PC-9 (cell line): ENCODE measurements around the gene PDE4D. TPM values are rescaled to one million over a fixed set of nuclear protein-coding genes. Genes with fewer than 3 reads are reported as not detected.
"Not testable (repeated sequence)": the region's sequence is repeated elsewhere in the genome, so short reads cannot be mapped to it uniquely, and the experiment has no call there.

Experiments used
- BruUV-seq: library from RNA; stranded (reverse); fragments of 400-500 nt; replicated peaks from 2 replicates; lab custom pipeline; 2021; lab: Mats Ljungman, UMichigan
- CTCF ChIA-PET: fragments of 300-600 bp; sonication (Branson Sonifier 250); formaldehyde crosslinking; loops from one replicate; lab custom pipeline; 2022; ENCODE audit warnings: antibody characterized with exemption; lab: Charles Lee
- POLR2A ChIA-PET: fragments of 300-600 bp; sonication (Branson Sonifier 250); formaldehyde crosslinking; loops from one replicate; lab custom pipeline; 2022; ENCODE audit warnings: antibody characterized with exemption; ENCODE audit not compliant: unreplicated experiment; lab: Charles Lee
- DNase-seq, 2 experiments: peaks; one replicate each; pipeline versions ENCODE4 v3.0.0 to v3.0.0-alpha.2; 2015 to 2022; ENCODE audit warnings: mixed read lengths in 1 of 2
- H2AFZ ChIP-seq: fragments of 200-600 bp; sonication (generic); 2 replicates; pipeline ENCODE4 v1.8.1; 2017; ENCODE audit warnings: antibody characterized with exemption
- H3F3A ChIP-seq: fragments of 200-600 bp; sonication (generic); 2 replicates; pipeline ENCODE4 v1.8.1; 2017; ENCODE audit warnings: antibody characterized with exemption, mild to moderate bottlenecking, low read depth; ENCODE audit not compliant: insufficient read depth
- H3K27ac ChIP-seq: fragments of 200-600 bp; sonication (generic); 2 replicates; pipeline ENCODE4 v1.6.1; 2016; ENCODE audit warnings: mixed run types
- H3K27me3 ChIP-seq: fragments of 200-600 bp; sonication (generic); 2 replicates; pipeline ENCODE4 v1.6.1; 2016; ENCODE audit warnings: low read depth, mixed run types; ENCODE audit not compliant: insufficient read depth
- H3K36me3 ChIP-seq: fragments of 200-600 bp; sonication (generic); 2 replicates; pipeline ENCODE4 v1.6.1; 2016; ENCODE audit warnings: low read depth, mixed run types
- H3K4me1 ChIP-seq: fragments of 200-600 bp; sonication (generic); replicated peaks from 2 replicates; pipeline ENCODE4 v1.6.1; 2016; ENCODE audit warnings: mixed run types; ENCODE audit not compliant: insufficient read depth
- H3K4me2 ChIP-seq: fragments of 200-600 bp; sonication (generic); 2 replicates; pipeline ENCODE4 v1.6.1; 2017; ENCODE audit warnings: mixed run types
- H3K4me3 ChIP-seq: fragments of 200-600 bp; sonication (generic); 2 replicates; pipeline ENCODE4 v1.6.1; 2016; ENCODE audit warnings: mixed run types
- H3K79me2 ChIP-seq: fragments of 200-600 bp; sonication (generic); 2 replicates; pipeline ENCODE4 v1.6.1; 2017; ENCODE audit warnings: low read depth, mixed run types
- H3K9me2 ChIP-seq: fragments of 200-600 bp; sonication (generic); 2 replicates; pipeline ENCODE4 v1.8.1; 2017; ENCODE audit warnings: mild to moderate bottlenecking; ENCODE audit not compliant: insufficient read depth
- H3K9me3 ChIP-seq: fragments of 200-600 bp; sonication (generic); 2 replicates; pipeline ENCODE4 v1.8.1; 2016; ENCODE audit warnings: low read depth; ENCODE audit not compliant: insufficient read depth
- H4K20me1 ChIP-seq: fragments of 200-600 bp; sonication (generic); 2 replicates; pipeline ENCODE4 v1.8.1; 2017; ENCODE audit not compliant: insufficient read depth
- EZH2 ChIP-seq: fragments of 200-600 bp; sonication (generic); IDR thresholded peaks from 2 replicates; pipeline ENCODE4 v1.8.0; 2017; ENCODE audit warnings: antibody characterized with exemption, low read depth
- intact Hi-C: fragments of 100-400 bp; cut with micrococcal nuclease; formaldehyde crosslinking; loops from one replicate; pipeline ENCODE4 v1.10.0; 2022; ENCODE audit not compliant: unreplicated experiment
- total RNA-seq: library from RNA; stranded (reverse); gene quantifications from 2 replicates; pipeline ENCODE4 v1.2.3, GENCODE V29; 2021
- TF ChIP-seq, protein P1 (sequence below): fragments of 200-600 bp; sonication (generic); conservative IDR thresholded peaks from 2 replicates; pipeline ENCODE4 v1.6.1; 2017; ENCODE audit warnings: mixed run types, antibody characterized with exemption, mild to moderate bottlenecking, moderate library complexity

The PDE4D gene
- total RNA-seq, 1 experiment from 2014 or later = 9.8 TPM

DNA sequence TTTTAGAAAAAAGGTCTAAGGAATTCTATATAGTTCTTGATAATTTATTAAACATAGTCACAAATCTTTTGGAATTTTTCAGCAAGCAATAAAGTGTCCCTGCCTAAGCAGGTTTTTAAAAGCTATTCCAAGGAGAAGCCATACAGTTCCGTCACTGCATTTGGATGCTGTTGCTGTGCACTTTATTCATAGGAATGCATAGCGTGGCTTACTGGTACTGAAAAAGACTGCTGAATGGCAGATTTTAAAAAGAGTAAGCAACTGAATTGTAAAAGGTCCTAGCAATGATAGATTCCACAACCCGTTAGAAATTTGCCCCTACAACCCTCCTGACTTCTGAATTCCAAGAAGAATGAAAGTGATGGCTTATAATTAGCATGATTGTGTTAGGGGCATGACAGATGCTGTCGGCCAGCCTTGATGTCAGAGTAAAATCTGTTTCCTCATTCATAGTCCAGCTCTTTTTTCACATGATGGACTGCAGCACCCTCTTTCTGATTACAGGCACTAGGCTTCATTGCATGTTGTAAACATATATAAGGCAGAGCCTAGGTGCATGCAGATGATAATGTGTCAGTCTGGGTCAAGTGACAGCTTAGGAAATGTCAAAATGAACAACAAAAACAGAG is 227.0 kb downstream of the PDE4D start:
- intact Hi-C loops = no loop called here
- CTCF ChIA-PET = no interaction called here

DNA sequence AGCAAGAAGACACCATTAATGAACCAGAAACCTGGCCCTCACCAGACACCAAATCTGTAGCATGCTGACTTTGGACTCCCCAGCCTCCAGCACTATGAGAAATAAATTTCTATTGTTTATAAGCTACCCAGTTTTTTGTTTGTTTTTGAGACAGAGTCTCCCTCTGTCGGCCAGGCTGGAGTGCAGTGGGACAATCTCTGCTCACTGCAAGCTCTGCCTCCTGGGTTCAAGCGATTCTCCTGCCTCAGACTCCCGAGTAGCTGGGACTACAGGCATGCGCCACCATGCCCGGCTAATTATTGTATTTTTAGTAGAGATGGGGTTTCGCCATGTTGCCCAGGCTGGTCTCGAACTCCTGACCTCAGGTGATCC is 227.7 kb downstream of the PDE4D start:
- H3K4me3 ChIP-seq, H3F3A ChIP-seq, H3K4me1 ChIP-seq, H3K27ac ChIP-seq, H3K79me2 ChIP-seq, BruUV-seq, DNase-seq, H3K4me2 ChIP-seq, CTCF ChIA-PET, H3K27me3 ChIP-seq, H2AFZ ChIP-seq, H3K9me3 ChIP-seq, H4K20me1 ChIP-seq, intact Hi-C loops, POLR2A ChIA-PET, H3K36me3 ChIP-seq, H3K9me2 ChIP-seq: not testable (repeated sequence)

More for the DNA sequence above, 227.0 kb downstream of the PDE4D start:
- POLR2A ChIA-PET = no interaction called here
- H3K9me3 ChIP-seq = no peaks in the 10 kb centered on the region
- H3K27me3 ChIP-seq = no peaks in the 10 kb centered on the region
- H3F3A ChIP-seq = no peaks in the 10 kb centered on the region
- peaks cover 3% of the 10 kb centered on the region for H3K4me1 ChIP-seq
- no peak overlapping the region for H2AFZ ChIP-seq
- no peak overlapping the region for H3K4me2 ChIP-seq
- no peak for DNase-seq
- H3K36me3 ChIP-seq = no peaks in the 10 kb centered on the region
- no peaks in the 10 kb centered on the region for H3K79me2 ChIP-seq
- no peak for TF ChIP-seq EZH2
- TF ChIP-seq, protein P1, sequence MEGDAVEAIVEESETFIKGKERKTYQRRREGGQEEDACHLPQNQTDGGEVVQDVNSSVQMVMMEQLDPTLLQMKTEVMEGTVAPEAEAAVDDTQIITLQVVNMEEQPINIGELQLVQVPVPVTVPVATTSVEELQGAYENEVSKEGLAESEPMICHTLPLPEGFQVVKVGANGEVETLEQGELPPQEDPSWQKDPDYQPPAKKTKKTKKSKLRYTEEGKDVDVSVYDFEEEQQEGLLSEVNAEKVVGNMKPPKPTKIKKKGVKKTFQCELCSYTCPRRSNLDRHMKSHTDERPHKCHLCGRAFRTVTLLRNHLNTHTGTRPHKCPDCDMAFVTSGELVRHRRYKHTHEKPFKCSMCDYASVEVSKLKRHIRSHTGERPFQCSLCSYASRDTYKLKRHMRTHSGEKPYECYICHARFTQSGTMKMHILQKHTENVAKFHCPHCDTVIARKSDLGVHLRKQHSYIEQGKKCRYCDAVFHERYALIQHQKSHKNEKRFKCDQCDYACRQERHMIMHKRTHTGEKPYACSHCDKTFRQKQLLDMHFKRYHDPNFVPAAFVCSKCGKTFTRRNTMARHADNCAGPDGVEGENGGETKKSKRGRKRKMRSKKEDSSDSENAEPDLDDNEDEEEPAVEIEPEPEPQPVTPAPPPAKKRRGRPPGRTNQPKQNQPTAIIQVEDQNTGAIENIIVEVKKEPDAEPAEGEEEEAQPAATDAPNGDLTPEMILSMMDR = no peak
- H3K4me3 ChIP-seq = no peak overlapping the region
- no peak overlapping the region for H3K27ac ChIP-seq
- 0 out of 2 replicates have a peak, but pooled peaks cover 3% of the 10 kb centered on the region for H3K9me2 ChIP-seq
- BruUV-seq = no TSS peak
- H4K20me1 ChIP-seq = no peaks in the 10 kb centered on the region

DNA sequence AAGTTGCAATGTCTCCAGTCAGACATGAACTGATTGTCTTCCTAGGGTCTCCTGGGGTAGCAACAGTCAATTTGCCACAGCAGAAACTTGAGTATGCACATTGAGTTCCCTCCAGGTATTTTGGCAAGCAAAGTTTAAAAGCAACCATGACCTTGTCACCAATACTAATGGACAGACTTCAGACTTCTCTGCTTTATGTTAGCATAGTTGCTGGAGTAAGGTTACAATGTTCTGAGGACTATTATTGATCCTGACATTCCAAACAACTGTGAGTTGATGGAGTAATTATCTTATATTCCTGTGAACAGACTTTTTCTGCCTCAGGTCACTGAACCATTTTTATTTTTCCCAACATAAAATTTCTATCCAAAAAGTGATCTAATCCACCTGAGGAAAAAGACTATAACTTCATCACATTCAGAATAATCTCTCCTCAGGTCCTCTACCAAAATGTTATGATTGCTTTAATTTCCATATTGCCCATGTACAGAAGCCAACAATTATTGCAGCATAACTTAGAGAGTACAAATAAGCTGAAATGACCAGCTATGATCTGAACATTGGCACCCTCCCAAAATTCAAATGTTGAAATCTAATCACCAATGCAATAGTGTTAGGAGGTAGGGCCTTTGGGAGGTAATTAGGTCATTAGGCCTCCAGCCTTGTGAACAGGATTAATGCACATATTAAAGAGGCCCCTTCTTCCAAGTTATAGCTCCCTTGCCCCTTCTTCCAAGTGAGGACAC is 228.3 kb downstream of the PDE4D start:
- Histone ChIP-seq H3K4me3 (no peak overlapping the region), H3K9me3 (no peaks in the 10 kb centered on the region), H3K27me3 (no peaks in the 10 kb centered on the region), H3K4me1 (peaks cover 8% of the 10 kb centered on the region), H3K4me2 (no peak overlapping the region), H3K27ac (no peak overlapping the region), H3K79me2 (no peaks in the 10 kb centered on the region), H2AFZ (no peak overlapping the region), H3K9me2 (0 out of 2 replicates have a peak, but pooled peaks cover 3% of the 10 kb centered on the region), H4K20me1 (no peaks in the 10 kb centered on the region), H3F3A (no peaks in the 10 kb centered on the region), H3K36me3 (no peaks in the 10 kb centered on the region)
- POLR2A ChIA-PET = interaction anchor here (0.6 kb wide), 1 partner anchor 172 kb away, joined by 5 read pairs; no protein-coding TSS in a partner anchor
- TF ChIP-seq, protein P1 = no peak
- no peak for TF ChIP-seq EZH2
- DNase-seq = no peak
- CTCF ChIA-PET = no interaction called here
- no TSS peak for BruUV-seq
- intact Hi-C loops = no loop called here
